Activated CD4-positive, alpha-beta T cell treated with anti-CD3 and anti-CD28 coated beads, Interleukin-2, amount 10 ng/mL, durations not matched to agents 24 days and 14 days (primary cell): ENCODE measurements around the gene SVOP. TPM values are rescaled to one million over a fixed set of nuclear protein-coding genes. Genes with fewer than 3 reads are reported as not detected.
"Not testable (repeated sequence)": the region's sequence is repeated elsewhere in the genome, so short reads cannot be mapped to it uniquely, and the experiment has no call there.

Experiments
- DNase-seq: peaks from one replicate; pipeline ENCODE4 v3.0.0; 2022
- H3K27ac Mint-ChIP-seq: one replicate; pipeline ENCODE4 v1.8.0; 2022; ENCODE audit warnings: mild to moderate bottlenecking, mixed read lengths
- H3K27me3 Mint-ChIP-seq: one replicate; pipeline ENCODE4 v1.8.0; 2022; ENCODE audit warnings: mixed read lengths
- H3K36me3 Mint-ChIP-seq: one replicate; pipeline ENCODE4 v1.8.0; 2022; ENCODE audit warnings: low read depth, mild to moderate bottlenecking, mixed read lengths
- H3K4me1 Mint-ChIP-seq: one replicate; pipeline ENCODE4 v1.8.0; 2021; ENCODE audit warnings: mixed read lengths
- H3K4me3 Mint-ChIP-seq: one replicate; pipeline ENCODE4 v1.8.0; 2022; ENCODE audit warnings: mild to moderate bottlenecking, moderate library complexity, mixed read lengths
- H3K9me3 Mint-ChIP-seq: one replicate; pipeline ENCODE4 v1.8.0; 2021; ENCODE audit warnings: mixed read lengths
- intact Hi-C: fragments of 100-400 bp; cut with micrococcal nuclease; formaldehyde crosslinking; loops from one replicate; pipeline ENCODE4 v1.15.1; 2023
- total RNA-seq: library from RNA; stranded (reverse); gene quantifications from 2 replicates; pipeline ENCODE4 v1.2.3, GENCODE V29; 2022

The SVOP gene
- total RNA-seq = not detected in 2 replicates

- Mint-ChIP-seq H3K9me3 (no peaks in the 10 kb centered on the region), H3K27me3 (peaks cover 18% of the 10 kb centered on the region), H3K36me3 (no peaks in the 10 kb centered on the region), H3K4me3 (no peak within 1 kb of the TSS), H3K4me1 (peaks cover 3% of the 10 kb centered on the region), H3K27ac (no peak within 1 kb of the TSS)
- peak; percentile 77 for DNase-seq
- intact Hi-C loops = no loop called here
Observed at GRCh38 chr12:109020796-109021380, at the start of gene SVOP. Gene SVOP, minus strand, starts transcription at chr12:109021068. Its CDS starts 200 bp downstream, at chr12:109020868.

DNA sequence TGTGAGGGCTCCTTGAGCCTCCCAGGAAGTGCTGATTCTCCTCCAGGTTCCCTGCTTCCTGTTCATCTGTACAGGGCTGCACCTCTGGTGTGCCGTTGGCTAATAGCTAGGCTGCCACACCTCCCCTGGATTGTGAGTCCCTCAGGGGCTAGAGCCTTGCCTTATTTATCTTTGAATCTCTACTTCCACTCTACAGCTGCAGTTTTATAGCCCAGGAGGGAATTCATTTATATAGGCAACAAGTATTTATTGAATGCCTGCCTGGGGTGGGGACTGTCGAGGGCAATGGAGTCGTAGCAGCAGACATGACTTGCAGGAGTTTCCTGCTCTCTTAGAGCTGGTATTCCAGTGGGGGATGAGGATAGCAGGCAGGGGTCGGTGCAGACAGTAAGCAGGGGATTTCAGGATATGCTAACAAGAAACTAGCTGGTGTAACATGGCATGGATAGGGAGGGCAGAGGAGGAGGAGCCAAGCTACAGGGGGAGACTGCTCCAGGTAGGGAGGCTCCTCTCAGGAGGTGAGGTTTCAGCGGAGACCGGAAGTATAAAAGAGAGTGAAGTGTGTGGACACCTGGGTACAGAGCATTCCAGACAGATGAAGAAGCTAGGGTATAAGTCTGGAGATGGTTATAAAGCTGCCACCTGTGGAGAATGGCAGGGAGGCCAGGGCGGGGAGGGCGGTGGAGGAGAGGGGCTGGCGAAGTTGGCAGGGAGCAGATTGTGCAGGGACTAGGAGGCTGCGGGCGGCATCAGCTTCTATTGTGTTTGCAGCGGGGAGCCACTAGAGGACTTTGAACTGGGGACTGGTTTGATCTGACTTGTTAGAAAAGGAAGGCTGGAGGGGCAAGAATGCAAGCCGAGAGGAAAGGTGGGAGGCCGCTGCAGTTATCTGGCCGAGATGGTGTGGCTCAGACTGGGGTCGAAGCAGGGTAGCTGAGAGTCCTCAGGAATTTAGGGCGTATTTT lies 48.7 kb upstream of the SVOP start:
- H3K9me3 Mint-ChIP-seq = no peaks in the 10 kb centered on the region
- H3K4me3 Mint-ChIP-seq = no peak overlapping the region
- no peaks in the 10 kb centered on the region for H3K27me3 Mint-ChIP-seq
- no peak for DNase-seq
- H3K36me3 Mint-ChIP-seq = peaks cover 9% of the 10 kb centered on the region
- H3K27ac Mint-ChIP-seq = no peak overlapping the region
- intact Hi-C loops = no loop called here
- H3K4me1 Mint-ChIP-seq = no peaks in the 10 kb centered on the region

DNA sequence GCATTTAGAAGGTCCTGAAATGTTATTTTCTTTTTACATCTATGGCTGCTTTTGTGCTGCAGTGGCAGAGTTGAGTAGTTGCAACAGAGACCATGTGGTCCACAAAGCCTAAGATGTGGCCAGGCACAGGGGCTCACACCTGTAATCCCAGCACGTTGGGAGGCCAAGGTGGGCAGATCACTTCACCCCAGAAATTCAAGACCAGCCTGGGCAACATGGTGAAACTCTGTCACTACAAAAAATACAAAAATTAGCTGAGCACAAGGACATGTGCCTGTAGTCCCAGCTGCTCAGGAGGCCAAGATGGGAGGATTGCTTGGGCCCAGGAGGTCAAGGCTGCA lies 45.0 kb upstream of the SVOP start:
- no peak for DNase-seq
- H3K4me3 Mint-ChIP-seq = no peak overlapping the region
- H3K4me1 Mint-ChIP-seq = peaks cover 4% of the 10 kb centered on the region
- no peaks in the 10 kb centered on the region for H3K9me3 Mint-ChIP-seq
- no peaks in the 10 kb centered on the region for H3K27me3 Mint-ChIP-seq
- intact Hi-C loops = no loop called here
- H3K27ac Mint-ChIP-seq = no peak overlapping the region
- peaks cover 3% of the 10 kb centered on the region for H3K36me3 Mint-ChIP-seq

- H3K4me1 Mint-ChIP-seq = peaks cover 4% of the 10 kb centered on the region
- peaks cover 3% of the 10 kb centered on the region for H3K36me3 Mint-ChIP-seq
- no peaks in the 10 kb centered on the region for H3K9me3 Mint-ChIP-seq
- H3K27ac Mint-ChIP-seq = no peak overlapping the region
- DNase-seq = no peak
- no peaks in the 10 kb centered on the region for H3K27me3 Mint-ChIP-seq
- intact Hi-C loops = no loop called here
- H3K4me3 Mint-ChIP-seq = no peak overlapping the region
Observed at GRCh38 chr12:109065154-109065852, 44.4 kb upstream of the SVOP start.

GRCh38 chr12:109064143-109064542 lies 43.3 kb upstream of the SVOP start:
- Mint-ChIP-seq H3K4me3 (no peak overlapping the region), H3K27ac (no peak overlapping the region), H3K36me3 (peaks cover 3% of the 10 kb centered on the region), H3K4me1 (peaks cover 4% of the 10 kb centered on the region), H3K9me3 (no peaks in the 10 kb centered on the region), H3K27me3 (no peaks in the 10 kb centered on the region)
- intact Hi-C loops = no loop called here
- DNase-seq = no peak

DNA sequence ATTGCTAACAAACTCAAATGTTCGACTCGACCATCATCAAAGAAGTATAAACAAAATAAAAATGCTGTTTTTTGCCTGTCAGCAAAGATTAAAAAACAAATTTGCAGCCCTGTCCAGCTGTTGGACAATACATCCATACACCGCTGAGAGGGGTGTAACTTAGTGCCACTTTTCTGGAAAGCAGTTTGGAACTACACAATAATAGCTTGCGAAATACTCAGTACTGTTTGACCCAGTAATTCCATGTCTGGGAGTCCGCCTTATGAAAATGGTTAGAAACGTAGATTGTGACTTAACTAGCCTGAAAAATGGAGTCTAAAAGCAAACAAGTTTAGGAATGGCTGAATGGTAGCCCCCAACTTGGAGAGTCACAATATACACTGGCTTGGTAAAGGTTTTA lies 37.9 kb upstream of the SVOP start:
- H3K4me1 Mint-ChIP-seq = peaks cover 4% of the 10 kb centered on the region
- peaks cover 3% of the 10 kb centered on the region for H3K36me3 Mint-ChIP-seq
- no peak for DNase-seq
- no peaks in the 10 kb centered on the region for H3K9me3 Mint-ChIP-seq
- H3K27me3 Mint-ChIP-seq = no peaks in the 10 kb centered on the region
- H3K27ac Mint-ChIP-seq = no peak overlapping the region
- intact Hi-C loops = no loop called here
- H3K4me3 Mint-ChIP-seq = no peak overlapping the region

DNA sequence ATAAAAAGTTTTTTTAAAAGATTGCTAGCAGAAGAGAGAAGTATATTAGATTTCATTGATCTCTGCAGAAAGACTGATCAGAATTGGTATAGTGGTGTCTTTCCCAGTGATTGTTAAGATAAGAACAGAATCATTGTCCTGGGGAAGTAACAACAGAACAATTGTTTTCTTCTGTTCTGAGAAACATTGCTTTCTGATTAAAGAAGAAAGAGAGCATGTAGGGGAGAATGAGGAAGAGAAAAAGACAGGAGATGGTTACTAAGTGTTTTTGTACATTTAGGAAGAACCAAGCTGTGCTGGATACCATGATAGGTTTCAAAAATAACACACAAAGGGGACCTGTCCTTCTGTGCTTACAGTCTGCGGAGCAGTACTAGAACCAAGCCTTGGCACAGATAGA lies 36.5 kb upstream of the SVOP start:
- no peaks in the 10 kb centered on the region for H3K27me3 Mint-ChIP-seq
- no peak overlapping the region for H3K27ac Mint-ChIP-seq
- H3K36me3 Mint-ChIP-seq = no peaks in the 10 kb centered on the region
- intact Hi-C loops = no loop called here
- no peak for DNase-seq
- no peaks in the 10 kb centered on the region for H3K9me3 Mint-ChIP-seq
- H3K4me1 Mint-ChIP-seq = peaks cover 4% of the 10 kb centered on the region
- no peak overlapping the region for H3K4me3 Mint-ChIP-seq

GRCh38 chr12:109056891-109057290 lies 36.0 kb upstream of the SVOP start:
- no peaks in the 10 kb centered on the region for H3K9me3 Mint-ChIP-seq
- H3K4me1 Mint-ChIP-seq = peaks cover 8% of the 10 kb centered on the region
- H3K27me3 Mint-ChIP-seq = no peaks in the 10 kb centered on the region
- no peak overlapping the region for H3K4me3 Mint-ChIP-seq
- DNase-seq = no peak
- H3K27ac Mint-ChIP-seq = no peak overlapping the region
- intact Hi-C loops = no loop called here
- peaks cover 4% of the 10 kb centered on the region for H3K36me3 Mint-ChIP-seq

GRCh38 chr12:109054520-109054919 lies 33.7 kb upstream of the SVOP start:
- Mint-ChIP-seq H3K4me3 (no peak overlapping the region), H3K27ac (no peak overlapping the region), H3K27me3 (no peaks in the 10 kb centered on the region), H3K9me3 (no peaks in the 10 kb centered on the region), H3K36me3 (peaks cover 4% of the 10 kb centered on the region), H3K4me1 (peaks cover 8% of the 10 kb centered on the region)
- intact Hi-C loops = loop anchor here (5.0 kb wide), 2 partner anchors 252 to 422 kb away; partner anchors contain the start of gene SELPLG
- DNase-seq = no peak

DNA sequence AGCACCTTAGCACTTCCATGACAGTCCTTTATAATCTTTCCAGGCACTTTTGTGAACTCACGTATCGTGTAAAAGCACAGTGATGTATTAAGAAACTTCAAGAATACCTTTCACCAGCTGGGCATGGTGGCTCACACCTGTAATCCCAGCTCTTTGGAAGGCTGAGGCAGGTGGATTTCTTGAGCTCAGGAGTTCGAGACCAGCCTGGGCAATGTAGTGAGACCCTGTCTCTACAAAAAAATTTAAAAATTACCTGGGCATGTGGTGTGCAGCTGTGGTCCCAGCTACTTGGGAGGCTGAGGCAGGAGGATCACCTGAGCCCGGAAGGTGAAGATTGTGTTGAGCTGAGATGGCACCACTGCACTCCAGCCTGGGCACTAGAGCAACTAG lies 33.3 kb upstream of the SVOP start:
- Mint-ChIP-seq H3K27ac (peak overlapping the region; percentile 95), H3K4me3 (peak overlapping the region; percentile 86)
- not testable (repeated sequence) for H3K4me1 Mint-ChIP-seq, H3K27me3 Mint-ChIP-seq, H3K36me3 Mint-ChIP-seq, DNase-seq, H3K9me3 Mint-ChIP-seq
- intact Hi-C loops = loop anchor here (5.0 kb wide), 2 partner anchors 252 to 422 kb away; partner anchors contain the start of gene SELPLG

DNA sequence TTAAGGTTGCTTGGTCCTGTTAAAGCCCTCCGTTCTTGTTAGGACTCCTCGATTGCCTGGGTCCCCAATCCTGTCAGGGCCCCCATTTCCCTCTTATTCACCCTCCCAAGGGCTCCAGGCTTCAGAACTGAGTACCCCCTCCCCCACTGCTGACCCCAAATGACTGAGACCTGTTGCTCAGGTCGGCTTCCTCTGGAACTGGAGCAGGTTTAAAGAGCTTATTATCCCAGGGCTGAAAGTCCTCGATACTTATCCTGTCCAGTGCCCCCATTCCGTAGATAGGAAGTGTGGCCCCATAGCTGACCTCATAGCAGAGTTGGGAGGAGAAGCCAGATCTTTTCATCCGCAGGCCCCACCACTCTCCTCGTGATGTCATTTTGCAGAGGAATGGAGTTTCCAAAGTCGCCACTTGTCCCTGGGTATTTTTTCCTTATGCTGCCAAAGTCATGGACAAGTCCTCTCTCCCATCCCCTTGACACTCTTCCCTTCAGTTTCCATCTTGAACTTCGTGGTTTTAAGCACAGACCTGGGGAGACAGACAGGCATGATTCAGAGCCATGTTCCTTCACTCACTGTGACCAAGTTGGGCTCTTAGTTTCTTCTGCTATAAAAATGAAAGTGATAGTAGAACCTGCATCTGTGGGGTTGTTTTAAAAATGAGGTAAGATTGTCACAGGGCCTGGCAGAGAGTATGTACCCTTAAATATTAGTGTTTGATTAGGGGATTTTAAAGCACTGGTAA lies 32.7 kb upstream of the SVOP start:
- Mint-ChIP-seq H3K36me3 (peaks cover 4% of the 10 kb centered on the region), H3K4me1 (peaks cover 8% of the 10 kb centered on the region), H3K27ac (peak overlapping the region; percentile 95), H3K27me3 (no peaks in the 10 kb centered on the region), H3K9me3 (no peaks in the 10 kb centered on the region), H3K4me3 (peak overlapping the region; percentile 86)
- peak; percentile 82 for DNase-seq
- intact Hi-C loops = loop anchor here (2.0 to 5.0 kb wide), 4 partner anchors 197 to 493 kb away; partner anchors contain the start of genes SART3, SELPLG and SSH1

- Mint-ChIP-seq H3K4me3 (peak within 1 kb of the TSS; percentile 86), H3K36me3 (peaks cover 4% of the 10 kb centered on the region), H3K9me3 (no peaks in the 10 kb centered on the region), H3K27ac (peak within 1 kb of the TSS; percentile 95), H3K27me3 (no peaks in the 10 kb centered on the region), H3K4me1 (peaks cover 8% of the 10 kb centered on the region)
- DNase-seq = peak; percentile 95
- intact Hi-C loops = loop anchor here (1.0 to 5.0 kb wide), 5 partner anchors 41 to 492 kb away; partner anchors contain the start of genes ALKBH2, SART3, SELPLG and SSH1
Observed at GRCh38 chr12:109052414-109053323, 31.8 kb upstream of the SVOP start, which contains the start of gene USP30. Gene USP30, plus strand, starts transcription at chr12:109052576. Its CDS starts 103 bp downstream, at chr12:109052679.
